Measurements from ENCODE around the gene DLGAP5. TPM values are rescaled to one million over a fixed set of nuclear protein-coding genes. Genes with fewer than 3 reads are reported as not detected.

The DLGAP5 gene
- total RNA-seq, 4 donors from 2014 or later: 0.19 to 1.8 (median 1.2) TPM

DNA sequence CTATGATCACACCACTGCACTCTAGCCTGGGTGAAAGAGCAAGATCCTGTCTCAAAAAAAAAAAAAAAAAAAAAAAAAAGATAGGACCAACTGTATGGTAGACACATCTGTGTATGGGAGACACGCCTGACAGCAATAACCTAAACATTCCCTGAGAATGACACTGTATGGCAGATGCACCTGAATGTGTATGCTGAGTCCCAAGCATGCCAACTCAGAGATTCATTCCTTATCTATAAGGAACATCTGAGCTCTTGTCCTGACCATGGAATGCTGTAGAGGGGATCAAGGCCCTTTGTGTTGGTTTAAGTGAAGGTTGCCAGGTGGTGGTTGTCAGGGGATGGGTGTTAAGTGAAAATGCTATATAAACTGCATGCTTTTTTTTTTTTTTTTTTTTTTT lies 81.5 kb downstream of the DLGAP5 start:
- TF ChIP-seq, protein P1, sequence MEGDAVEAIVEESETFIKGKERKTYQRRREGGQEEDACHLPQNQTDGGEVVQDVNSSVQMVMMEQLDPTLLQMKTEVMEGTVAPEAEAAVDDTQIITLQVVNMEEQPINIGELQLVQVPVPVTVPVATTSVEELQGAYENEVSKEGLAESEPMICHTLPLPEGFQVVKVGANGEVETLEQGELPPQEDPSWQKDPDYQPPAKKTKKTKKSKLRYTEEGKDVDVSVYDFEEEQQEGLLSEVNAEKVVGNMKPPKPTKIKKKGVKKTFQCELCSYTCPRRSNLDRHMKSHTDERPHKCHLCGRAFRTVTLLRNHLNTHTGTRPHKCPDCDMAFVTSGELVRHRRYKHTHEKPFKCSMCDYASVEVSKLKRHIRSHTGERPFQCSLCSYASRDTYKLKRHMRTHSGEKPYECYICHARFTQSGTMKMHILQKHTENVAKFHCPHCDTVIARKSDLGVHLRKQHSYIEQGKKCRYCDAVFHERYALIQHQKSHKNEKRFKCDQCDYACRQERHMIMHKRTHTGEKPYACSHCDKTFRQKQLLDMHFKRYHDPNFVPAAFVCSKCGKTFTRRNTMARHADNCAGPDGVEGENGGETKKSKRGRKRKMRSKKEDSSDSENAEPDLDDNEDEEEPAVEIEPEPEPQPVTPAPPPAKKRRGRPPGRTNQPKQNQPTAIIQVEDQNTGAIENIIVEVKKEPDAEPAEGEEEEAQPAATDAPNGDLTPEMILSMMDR (IDR thresholded peaks at IDR 0.05; ENCODE audit: low read depth): no peak

DNA sequence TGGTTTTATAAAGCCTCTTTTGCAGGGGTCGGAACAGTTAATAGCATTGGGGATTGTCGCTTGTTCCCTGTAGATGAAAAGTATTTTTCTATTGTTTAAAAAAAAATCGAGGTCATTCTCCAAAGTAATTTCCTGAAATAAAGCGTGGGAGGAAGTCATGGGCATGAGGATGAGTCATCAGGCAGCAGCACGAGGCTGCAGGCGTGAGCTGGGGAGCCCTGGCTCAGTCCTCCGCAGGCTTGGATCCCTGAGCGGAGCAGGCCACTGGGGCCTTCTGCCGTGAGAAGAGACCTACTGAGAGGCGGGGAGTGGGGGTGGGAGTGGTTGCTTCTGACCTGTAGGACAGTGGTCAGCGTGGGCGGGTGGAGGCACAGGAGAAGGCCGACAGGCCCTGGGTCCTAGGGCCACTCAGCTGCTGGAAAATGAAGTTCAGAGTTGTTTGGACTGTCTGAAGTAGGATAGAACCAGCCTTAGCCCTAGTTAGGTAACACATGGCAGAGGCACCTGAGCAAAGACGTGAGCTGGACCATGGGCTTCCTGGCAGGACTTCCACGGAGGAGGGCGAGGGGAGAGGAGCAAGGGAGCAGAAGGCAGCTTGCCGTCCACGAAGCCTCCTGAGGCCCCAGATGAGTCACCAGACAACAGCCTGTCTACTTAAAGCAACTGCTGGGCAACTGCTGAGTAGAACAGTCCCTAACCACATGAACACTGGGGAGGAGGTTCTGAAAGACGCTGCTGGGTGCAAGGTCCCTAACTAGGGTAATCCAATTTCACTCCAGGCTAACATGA lies 83.4 kb downstream of the DLGAP5 start:
- TF ChIP-seq, protein P1 (IDR thresholded peaks at IDR 0.05; ENCODE audit: low read depth): no peak

DNA sequence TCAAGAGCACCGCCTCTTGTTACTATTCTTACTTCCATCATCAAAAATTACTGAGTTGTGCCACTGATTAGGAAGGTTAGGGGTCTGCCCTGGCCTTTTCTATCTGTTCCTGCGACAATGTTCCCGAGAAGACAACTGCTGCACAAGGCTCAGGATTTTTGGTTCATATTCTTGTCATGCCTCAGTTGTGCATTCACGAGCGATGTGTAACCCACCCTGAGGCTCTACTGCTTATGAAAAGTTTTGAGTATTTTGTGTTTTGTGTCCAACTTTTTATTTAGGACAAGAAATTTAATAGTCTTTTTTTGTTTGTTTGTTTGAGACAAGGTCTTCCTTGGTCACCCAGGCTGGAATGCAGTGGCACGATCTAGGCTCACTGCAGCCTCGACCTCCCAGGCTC lies 85.4 kb downstream of the DLGAP5 start:
- TF ChIP-seq, protein P1 (IDR thresholded peaks at IDR 0.05; ENCODE audit: low read depth): no peak

DNA sequence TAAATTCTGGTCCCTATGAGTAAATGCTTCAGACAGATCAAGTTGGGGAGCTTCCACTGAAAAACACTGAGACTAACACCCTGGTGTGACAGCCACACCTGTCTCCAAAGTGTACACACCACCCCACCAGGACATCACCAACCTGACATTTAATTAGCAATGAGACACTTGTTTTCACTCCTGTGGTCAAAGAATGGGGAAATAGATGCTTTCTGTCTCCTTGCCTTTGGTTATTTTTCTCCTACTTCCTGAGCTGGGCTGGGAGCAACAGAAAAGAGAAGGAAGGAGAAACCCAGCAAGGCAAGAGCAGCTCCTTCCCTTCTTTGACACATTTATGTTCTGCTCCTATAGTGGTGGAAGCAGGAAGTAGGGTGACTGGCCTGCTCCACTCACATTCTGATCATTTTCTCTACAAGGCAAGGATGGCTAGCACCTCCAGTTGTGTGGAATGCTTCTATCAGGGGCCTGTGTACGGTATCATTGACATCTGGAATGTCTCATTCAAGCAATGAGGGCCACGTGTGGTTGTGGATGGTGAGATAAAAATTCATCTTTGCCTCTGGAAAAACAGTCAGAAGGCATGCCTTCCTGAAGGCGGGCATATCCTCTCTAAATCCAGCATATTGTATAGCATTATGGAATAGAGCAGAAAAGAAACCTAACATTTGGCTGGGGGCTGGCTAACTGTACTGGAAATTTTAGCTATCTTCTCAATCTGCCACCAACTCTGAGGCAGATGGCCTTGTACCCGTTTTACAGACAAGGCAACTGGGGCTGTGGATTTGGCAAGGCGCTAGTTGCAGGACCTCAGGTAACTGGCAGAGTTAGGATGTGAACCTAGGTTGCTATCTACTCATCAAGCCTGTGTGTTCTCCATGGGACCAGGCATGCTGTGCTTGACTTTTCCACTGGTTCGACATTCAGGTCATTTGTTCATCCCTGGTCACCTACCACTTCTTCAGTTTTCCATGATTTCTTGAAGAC lies 87.1 kb downstream of the DLGAP5 start:
- TF ChIP-seq, protein P1 (IDR thresholded peaks at IDR 0.05; ENCODE audit: low read depth): no peak

DNA sequence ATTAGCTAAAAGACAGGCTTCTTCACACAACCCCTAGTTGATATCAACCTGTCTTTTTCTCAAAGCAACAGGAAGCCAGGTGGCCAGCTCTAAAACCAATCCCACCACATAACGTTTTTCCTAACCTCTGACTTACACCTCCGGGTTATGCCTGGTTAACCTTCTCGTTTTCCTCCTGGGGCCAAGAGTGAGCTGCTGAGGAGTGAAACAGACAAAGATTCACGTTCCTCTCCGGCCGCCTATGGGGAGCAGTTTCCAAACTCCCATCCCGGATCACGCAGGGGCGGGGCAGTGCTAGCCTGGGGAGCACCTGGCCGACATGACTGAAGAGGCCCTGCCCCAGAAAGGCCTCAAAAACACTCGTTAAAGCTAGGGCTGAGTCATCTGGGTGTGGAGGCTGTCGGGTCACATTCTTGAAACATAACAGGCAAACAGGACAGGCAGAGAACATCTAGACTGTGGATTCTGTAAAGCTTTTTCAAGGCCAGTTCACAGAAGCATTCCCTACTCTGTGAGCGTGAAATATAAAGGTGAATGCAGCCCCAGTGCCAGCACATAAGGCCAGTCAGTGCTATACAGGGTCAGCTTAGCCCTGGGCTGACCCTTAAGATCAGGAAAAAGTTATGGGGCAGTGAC lies 88.3 kb downstream of the DLGAP5 start:
- TF ChIP-seq, protein P1 (IDR thresholded peaks at IDR 0.05; ENCODE audit: low read depth): no peak

DNA sequence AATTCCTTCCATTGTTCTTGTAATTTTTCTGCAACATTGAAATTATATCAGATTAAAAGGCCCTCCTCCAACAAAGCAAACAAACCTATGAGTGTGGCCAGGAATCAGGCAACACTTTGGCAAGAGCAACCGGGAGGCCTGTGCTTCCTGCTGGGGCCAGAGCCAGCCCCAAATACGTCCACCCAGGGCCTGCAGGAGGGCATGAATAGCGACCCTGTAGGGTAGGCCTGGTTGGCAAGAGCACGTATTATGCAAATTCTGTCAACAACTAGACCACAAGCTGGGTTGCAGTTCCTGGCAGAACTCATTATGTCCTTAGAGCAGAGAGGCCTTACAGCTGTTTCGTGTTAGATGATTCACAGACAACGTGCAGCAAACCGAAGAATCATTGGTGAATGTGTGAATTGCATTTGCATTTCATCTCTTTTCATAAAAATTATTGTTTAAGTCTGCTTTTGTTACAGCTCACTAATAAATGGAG lies 89.2 kb downstream of the DLGAP5 start:
- TF ChIP-seq, protein P1 (IDR thresholded peaks at IDR 0.05; ENCODE audit: low read depth): no peak
